Esophagus squamous epithelium (tissue), 4 donors: Measurements from ENCODE around the gene TRPC6.

ENCODE experiments used
- POLR2A ChIP-seq, 4 donors: fragments of 450-650 bp; IDR thresholded peaks; one replicate each; pipeline ENCODE4 v1.6.1; 2017; ENCODE audit warnings: antibody characterized with exemption in 4 of 4, mild to moderate bottlenecking in 4 of 4, moderate library complexity in 3 of 4
- TF ChIP-seq, protein P1 (sequence below), 6 experiments: fragments of 450-650 bp in 4 of 6; fragments of 200-600 bp in 2 of 6; sonication (generic) in 2 of 6; IDR thresholded peaks; one replicate each; pipeline ENCODE4 v1.5.1; 2016 to 2019; ENCODE audit warnings: antibody characterized with exemption in 6 of 6, mild to moderate bottlenecking in 4 of 6, moderate library complexity in 4 of 6

DNA sequence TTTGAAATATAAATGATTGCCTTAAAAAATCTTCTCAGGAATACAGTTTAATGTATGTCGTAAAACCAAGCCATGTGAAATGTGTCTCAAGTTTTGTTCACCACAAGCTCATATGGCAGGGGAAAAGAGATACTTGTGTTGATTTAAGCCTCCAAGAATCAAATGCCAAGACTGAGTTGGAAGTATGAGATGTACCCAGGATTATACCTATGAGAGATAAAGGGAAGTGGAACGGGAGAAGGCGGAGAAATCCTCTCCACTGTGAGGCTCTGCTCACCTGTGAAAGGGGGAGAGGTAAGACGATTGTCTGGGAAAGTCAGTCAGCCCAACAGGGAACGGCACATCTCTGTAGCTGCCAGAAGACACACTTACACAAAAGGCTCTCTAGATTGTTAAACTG lies 124.8 kb downstream of the TRPC6 start:
- TF ChIP-seq, protein P1, sequence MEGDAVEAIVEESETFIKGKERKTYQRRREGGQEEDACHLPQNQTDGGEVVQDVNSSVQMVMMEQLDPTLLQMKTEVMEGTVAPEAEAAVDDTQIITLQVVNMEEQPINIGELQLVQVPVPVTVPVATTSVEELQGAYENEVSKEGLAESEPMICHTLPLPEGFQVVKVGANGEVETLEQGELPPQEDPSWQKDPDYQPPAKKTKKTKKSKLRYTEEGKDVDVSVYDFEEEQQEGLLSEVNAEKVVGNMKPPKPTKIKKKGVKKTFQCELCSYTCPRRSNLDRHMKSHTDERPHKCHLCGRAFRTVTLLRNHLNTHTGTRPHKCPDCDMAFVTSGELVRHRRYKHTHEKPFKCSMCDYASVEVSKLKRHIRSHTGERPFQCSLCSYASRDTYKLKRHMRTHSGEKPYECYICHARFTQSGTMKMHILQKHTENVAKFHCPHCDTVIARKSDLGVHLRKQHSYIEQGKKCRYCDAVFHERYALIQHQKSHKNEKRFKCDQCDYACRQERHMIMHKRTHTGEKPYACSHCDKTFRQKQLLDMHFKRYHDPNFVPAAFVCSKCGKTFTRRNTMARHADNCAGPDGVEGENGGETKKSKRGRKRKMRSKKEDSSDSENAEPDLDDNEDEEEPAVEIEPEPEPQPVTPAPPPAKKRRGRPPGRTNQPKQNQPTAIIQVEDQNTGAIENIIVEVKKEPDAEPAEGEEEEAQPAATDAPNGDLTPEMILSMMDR (IDR thresholded peaks at IDR 0.05) = no peak
- TF ChIP-seq POLR2A (IDR thresholded peaks at IDR 0.05) = no peak
